ENCODE results near the gene ASNSD1. TPM values are rescaled to one million over a fixed set of nuclear protein-coding genes. Genes with fewer than 3 reads are reported as not detected.
"Not testable (repeated sequence)": the region's sequence is repeated elsewhere in the genome, so short reads cannot be mapped to it uniquely, and the experiment has no call there.

Gene ASNSD1
- total RNA-seq, 1 donor from 2014 or later = 38.2 TPM

DNA sequence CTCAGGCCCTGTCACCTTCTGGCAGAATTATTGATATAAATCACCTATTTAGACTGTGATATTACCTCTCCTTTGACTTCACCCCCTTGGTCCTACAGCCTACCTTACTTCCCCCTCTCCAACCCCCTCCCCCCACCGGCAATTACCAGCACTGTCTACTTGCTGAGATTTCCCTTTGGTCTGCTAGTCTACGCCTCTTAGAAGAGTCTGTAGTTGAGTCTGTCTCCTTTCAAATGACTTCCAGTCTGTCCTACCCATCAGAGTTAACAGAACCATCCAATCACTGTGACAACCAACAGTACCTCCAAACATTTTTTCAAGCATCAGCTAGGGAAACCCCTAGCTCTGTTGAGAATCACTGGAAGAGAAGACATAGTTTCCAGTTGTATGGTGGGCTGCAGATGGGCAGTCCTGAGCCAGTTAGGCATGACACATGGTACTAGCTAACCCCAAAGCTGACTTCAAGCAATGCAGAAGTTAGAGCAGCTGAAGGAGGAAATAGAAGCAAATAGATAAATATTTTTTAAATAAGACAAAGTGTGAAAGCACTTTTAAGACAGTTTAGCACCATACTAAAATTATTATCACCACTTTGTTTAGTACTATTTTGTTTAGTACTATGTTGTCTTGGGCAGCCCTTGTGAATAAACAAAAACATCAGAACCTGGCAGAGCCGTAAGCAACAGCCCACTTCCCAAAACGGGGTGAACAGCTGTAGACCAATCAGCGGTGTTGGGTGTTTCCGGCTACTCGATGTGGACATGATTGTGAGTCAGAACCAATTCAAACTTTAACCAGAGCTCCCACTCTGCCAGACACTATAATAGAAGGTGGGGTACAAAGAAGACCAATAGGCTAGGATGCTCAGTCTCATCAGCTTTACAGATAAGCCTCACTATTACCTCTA, 2.7 kb upstream of the ASNSD1 start:
- TF ChIP-seq, protein P1, sequence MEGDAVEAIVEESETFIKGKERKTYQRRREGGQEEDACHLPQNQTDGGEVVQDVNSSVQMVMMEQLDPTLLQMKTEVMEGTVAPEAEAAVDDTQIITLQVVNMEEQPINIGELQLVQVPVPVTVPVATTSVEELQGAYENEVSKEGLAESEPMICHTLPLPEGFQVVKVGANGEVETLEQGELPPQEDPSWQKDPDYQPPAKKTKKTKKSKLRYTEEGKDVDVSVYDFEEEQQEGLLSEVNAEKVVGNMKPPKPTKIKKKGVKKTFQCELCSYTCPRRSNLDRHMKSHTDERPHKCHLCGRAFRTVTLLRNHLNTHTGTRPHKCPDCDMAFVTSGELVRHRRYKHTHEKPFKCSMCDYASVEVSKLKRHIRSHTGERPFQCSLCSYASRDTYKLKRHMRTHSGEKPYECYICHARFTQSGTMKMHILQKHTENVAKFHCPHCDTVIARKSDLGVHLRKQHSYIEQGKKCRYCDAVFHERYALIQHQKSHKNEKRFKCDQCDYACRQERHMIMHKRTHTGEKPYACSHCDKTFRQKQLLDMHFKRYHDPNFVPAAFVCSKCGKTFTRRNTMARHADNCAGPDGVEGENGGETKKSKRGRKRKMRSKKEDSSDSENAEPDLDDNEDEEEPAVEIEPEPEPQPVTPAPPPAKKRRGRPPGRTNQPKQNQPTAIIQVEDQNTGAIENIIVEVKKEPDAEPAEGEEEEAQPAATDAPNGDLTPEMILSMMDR (IDR thresholded peaks at IDR 0.05; ENCODE audit: unreplicated experiment) = no peak
- Mint-ChIP-seq H3K4me3 (ENCODE audit: low read depth) (no peak overlapping the region), H3K27ac (no peak overlapping the region), H3K36me3 (ENCODE audit: insufficient read depth) (peaks cover 4% of the 10 kb centered on the region), H3K27me3 (no peaks in the 10 kb centered on the region), H3K4me1 (ENCODE audit: low read depth) (peaks cover 10% of the 10 kb centered on the region), H3K9me3 (ENCODE audit: low read depth) (peaks cover 6% of the 10 kb centered on the region)
- no peak for DNase-seq (ENCODE audit: low spot score, unreplicated experiment)

DNA sequence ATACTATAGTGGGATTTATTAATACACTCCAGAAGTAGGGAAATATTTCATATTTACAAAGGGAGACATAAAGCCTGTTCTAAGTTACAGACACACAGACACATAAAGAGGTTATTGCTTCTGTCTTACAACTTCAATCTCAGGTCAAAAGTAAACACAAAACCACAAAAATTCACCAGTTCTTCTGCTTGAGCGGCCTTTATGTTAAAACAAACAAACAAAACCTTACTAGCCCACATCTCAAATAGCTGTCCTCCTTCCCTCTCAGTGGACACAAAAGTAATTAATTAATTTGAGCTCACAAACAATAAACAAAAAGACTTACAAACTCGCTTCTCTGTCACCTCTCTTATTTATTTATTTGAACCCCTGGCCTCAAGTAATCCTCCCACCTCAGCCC, 1.5 kb upstream of the ASNSD1 start:
- TF ChIP-seq, protein P1 (IDR thresholded peaks at IDR 0.05; ENCODE audit: unreplicated experiment) = no peak
- H3K4me1 Mint-ChIP-seq (ENCODE audit: low read depth) = peaks cover 11% of the 10 kb centered on the region
- no peak overlapping the region for H3K4me3 Mint-ChIP-seq (ENCODE audit: low read depth)
- DNase-seq (ENCODE audit: low spot score, unreplicated experiment) = no peak
- no peak overlapping the region for H3K27ac Mint-ChIP-seq
- peaks cover 2% of the 10 kb centered on the region for H3K36me3 Mint-ChIP-seq (ENCODE audit: insufficient read depth)
- no peaks in the 10 kb centered on the region for H3K27me3 Mint-ChIP-seq
- H3K9me3 Mint-ChIP-seq (ENCODE audit: low read depth) = no peaks in the 10 kb centered on the region

DNA sequence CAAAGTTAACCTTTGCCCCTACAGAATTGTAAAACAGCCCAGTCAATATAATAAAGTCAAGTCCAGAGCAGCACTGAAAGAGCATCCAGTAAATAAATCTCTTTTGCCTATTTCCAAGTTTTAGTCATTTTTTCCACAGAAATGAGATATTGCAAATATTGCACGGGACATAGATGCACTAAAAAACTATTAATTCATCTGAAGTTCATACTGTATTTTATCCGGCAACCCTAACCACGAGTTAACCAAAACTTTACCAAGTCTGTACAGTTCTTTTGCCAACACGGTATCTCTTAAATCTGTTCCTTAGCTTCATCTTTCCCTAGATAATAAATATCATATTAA, 484 bp upstream of the ASNSD1 start:
- peaks cover 2% of the 10 kb centered on the region for H3K36me3 Mint-ChIP-seq (ENCODE audit: insufficient read depth)
- TF ChIP-seq, protein P1 (IDR thresholded peaks at IDR 0.05; ENCODE audit: unreplicated experiment) = no peak
- peaks cover 11% of the 10 kb centered on the region for H3K4me1 Mint-ChIP-seq (ENCODE audit: low read depth)
- no peak overlapping the region for H3K4me3 Mint-ChIP-seq (ENCODE audit: low read depth)
- no peak for DNase-seq (ENCODE audit: low spot score, unreplicated experiment)
- no peak overlapping the region for H3K27ac Mint-ChIP-seq
- H3K27me3 Mint-ChIP-seq = no peaks in the 10 kb centered on the region
- no peaks in the 10 kb centered on the region for H3K9me3 Mint-ChIP-seq (ENCODE audit: low read depth)

DNA sequence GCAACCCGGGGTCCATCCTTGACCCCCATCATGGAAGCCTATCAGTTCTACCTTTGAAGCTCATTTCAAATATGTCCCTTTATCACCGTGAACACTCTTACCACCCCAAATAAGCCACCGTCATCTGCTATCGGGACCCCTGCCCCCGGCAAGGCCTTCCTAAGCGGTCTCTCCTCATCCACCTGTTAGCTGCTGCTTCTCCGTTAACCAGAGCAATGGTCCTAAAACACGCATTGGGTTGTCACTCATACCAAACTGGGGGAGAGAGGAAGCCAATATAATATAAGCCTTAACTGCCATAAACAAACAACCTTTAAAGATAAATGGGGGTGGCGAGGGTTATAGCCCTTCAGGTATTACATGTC, 680 bp downstream of the ASNSD1 start:
- Mint-ChIP-seq H3K4me1 (ENCODE audit: low read depth) (peaks cover 11% of the 10 kb centered on the region), H3K9me3 (ENCODE audit: low read depth) (no peaks in the 10 kb centered on the region), H3K27ac (no peak overlapping the region), H3K27me3 (no peaks in the 10 kb centered on the region), H3K36me3 (ENCODE audit: insufficient read depth) (peaks cover 6% of the 10 kb centered on the region), H3K4me3 (ENCODE audit: low read depth) (no peak overlapping the region)
- TF ChIP-seq, protein P1 (IDR thresholded peaks at IDR 0.05; ENCODE audit: unreplicated experiment) = no peak
- DNase-seq (ENCODE audit: low spot score, unreplicated experiment) = no peak

DNA sequence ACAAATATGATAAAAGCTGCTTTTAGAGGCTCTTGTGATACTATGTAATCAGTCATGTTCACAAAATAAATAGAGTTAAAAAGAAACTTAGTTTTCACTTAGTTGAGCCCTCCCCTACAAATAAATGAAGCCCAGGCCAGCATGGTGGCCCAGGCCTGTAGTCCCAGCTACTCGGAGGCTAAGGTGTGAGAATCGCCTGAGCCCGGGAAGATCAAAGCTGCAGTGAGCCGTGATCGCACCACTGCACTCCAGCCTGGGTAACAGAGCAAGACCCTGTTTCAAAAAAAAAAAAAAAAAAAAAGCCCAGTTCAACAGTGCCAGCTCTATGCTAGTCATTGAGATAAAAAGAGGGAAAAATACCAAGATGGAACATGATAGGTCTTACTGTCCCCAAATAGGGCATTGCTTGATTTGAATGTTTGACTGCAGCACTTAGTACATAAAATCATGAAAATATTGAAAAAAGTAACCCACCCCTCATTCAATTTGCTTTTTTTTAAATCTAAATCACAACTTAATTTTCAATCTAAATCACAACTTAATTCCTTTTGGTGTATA, 1.5 kb downstream of the ASNSD1 start:
- H3K27me3 Mint-ChIP-seq = no peaks in the 10 kb centered on the region
- TF ChIP-seq, protein P1 (IDR thresholded peaks at IDR 0.05; ENCODE audit: unreplicated experiment) = no peak
- DNase-seq (ENCODE audit: low spot score, unreplicated experiment) = no peak
- H3K9me3 Mint-ChIP-seq (ENCODE audit: low read depth) = no peaks in the 10 kb centered on the region
- no peak overlapping the region for H3K27ac Mint-ChIP-seq
- H3K4me3 Mint-ChIP-seq (ENCODE audit: low read depth) = no peak overlapping the region
- peaks cover 8% of the 10 kb centered on the region for H3K36me3 Mint-ChIP-seq (ENCODE audit: insufficient read depth)
- H3K4me1 Mint-ChIP-seq (ENCODE audit: low read depth) = peaks cover 11% of the 10 kb centered on the region

DNA sequence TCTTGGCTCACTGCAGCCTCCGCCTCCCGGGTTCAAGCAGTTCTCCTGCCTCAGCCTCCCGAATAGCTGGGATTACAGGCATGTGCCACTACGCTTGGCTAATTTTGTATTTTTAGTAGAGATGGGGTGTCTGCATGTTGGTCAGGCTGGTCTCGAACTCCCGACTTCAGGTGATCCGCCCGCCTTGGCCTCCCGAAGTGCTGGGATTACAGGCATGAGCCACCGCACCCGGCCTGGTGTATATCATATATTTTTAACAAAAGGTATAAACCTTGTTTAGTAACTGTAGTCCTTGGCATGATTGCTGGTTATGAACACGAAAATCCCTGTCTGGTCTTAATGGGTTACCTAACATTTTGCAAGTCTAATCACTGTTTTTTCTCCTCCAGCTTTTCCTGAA, 2.1 kb downstream of the ASNSD1 start:
- not testable (repeated sequence) for H3K4me1 Mint-ChIP-seq (ENCODE audit: low read depth); H3K27me3 Mint-ChIP-seq; H3K36me3 Mint-ChIP-seq (ENCODE audit: insufficient read depth)

More for the DNA sequence above, 2.1 kb downstream of the ASNSD1 start:
- not testable (repeated sequence) for H3K9me3 Mint-ChIP-seq (ENCODE audit: low read depth); DNase-seq (ENCODE audit: low spot score, unreplicated experiment)
- Mint-ChIP-seq H3K4me3 (ENCODE audit: low read depth) (peak overlapping the region; percentile 26), H3K27ac (peak overlapping the region; percentile 69)

All from progenitor cell of endocrine pancreas (in vitro differentiated cells).